ENCODE measurements around the gene GCA.

- TF ChIP-seq, protein P1, sequence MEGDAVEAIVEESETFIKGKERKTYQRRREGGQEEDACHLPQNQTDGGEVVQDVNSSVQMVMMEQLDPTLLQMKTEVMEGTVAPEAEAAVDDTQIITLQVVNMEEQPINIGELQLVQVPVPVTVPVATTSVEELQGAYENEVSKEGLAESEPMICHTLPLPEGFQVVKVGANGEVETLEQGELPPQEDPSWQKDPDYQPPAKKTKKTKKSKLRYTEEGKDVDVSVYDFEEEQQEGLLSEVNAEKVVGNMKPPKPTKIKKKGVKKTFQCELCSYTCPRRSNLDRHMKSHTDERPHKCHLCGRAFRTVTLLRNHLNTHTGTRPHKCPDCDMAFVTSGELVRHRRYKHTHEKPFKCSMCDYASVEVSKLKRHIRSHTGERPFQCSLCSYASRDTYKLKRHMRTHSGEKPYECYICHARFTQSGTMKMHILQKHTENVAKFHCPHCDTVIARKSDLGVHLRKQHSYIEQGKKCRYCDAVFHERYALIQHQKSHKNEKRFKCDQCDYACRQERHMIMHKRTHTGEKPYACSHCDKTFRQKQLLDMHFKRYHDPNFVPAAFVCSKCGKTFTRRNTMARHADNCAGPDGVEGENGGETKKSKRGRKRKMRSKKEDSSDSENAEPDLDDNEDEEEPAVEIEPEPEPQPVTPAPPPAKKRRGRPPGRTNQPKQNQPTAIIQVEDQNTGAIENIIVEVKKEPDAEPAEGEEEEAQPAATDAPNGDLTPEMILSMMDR (IDR thresholded peaks at IDR 0.05; ENCODE audit: low read length) = no peak
- no peak for TF ChIP-seq EZH2 (IDR thresholded peaks at IDR 0.05; ENCODE audit: borderline replicate concordance, low read length)
Observed at GRCh38 chr2:162369551-162369950, 25.6 kb downstream of the GCA start.
